C4-2B (cell line): Measurements from ENCODE around the gene BARX2.

ENCODE experiments used
- ZFX ChIP-seq: fragments of 450-650 bp; IDR thresholded peaks from 2 replicates; pipeline ENCODE4 v1.6.1; 2017
- TF ChIP-seq, protein P1 (sequence below): fragments of 450-650 bp; conservative IDR thresholded peaks from 2 replicates; pipeline ENCODE4 v1.5.1; 2017; ENCODE audit warnings: mild to moderate bottlenecking

DNA sequence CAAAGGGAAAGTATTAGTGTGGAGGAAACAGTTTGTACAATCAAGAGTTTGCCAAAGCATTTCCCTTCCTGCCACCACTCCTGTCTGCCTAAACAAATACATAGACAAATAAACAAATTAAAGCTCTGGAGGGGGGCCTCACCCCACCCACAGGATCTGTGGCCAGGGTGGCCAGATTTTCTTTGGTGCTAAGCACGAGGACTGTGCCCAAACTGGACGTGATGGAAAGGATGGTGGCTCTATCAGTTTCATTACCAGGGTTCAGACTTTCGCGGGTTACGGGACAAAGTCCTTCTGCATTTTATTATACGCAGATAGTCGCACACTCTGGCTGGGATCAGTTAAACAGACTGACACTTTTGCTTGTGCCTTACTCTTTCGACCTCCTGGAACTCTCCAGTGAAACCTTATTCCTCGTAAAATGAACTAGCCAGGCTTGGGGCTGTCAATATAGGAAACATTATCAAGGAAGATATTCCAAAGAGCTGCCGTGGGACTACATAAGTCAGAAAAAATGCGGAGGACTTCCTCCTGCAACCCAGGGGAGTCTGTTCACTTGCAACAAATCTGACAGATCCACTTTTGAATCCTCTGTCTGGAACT, 11.2 kb downstream of the BARX2 start:
- TF ChIP-seq, protein P1, sequence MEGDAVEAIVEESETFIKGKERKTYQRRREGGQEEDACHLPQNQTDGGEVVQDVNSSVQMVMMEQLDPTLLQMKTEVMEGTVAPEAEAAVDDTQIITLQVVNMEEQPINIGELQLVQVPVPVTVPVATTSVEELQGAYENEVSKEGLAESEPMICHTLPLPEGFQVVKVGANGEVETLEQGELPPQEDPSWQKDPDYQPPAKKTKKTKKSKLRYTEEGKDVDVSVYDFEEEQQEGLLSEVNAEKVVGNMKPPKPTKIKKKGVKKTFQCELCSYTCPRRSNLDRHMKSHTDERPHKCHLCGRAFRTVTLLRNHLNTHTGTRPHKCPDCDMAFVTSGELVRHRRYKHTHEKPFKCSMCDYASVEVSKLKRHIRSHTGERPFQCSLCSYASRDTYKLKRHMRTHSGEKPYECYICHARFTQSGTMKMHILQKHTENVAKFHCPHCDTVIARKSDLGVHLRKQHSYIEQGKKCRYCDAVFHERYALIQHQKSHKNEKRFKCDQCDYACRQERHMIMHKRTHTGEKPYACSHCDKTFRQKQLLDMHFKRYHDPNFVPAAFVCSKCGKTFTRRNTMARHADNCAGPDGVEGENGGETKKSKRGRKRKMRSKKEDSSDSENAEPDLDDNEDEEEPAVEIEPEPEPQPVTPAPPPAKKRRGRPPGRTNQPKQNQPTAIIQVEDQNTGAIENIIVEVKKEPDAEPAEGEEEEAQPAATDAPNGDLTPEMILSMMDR = no peak
- TF ChIP-seq ZFX = no peak
